ENCODE data around the gene BMP7.
"Not testable (repeated sequence)": the region's sequence is repeated elsewhere in the genome, so short reads cannot be mapped to it uniquely, and the experiment has no call there.

The BMP7 gene

GRCh38 chr20:57248132-57248797, 18.2 kb downstream of the BMP7 start:
- no peak for DNase-seq

DNA sequence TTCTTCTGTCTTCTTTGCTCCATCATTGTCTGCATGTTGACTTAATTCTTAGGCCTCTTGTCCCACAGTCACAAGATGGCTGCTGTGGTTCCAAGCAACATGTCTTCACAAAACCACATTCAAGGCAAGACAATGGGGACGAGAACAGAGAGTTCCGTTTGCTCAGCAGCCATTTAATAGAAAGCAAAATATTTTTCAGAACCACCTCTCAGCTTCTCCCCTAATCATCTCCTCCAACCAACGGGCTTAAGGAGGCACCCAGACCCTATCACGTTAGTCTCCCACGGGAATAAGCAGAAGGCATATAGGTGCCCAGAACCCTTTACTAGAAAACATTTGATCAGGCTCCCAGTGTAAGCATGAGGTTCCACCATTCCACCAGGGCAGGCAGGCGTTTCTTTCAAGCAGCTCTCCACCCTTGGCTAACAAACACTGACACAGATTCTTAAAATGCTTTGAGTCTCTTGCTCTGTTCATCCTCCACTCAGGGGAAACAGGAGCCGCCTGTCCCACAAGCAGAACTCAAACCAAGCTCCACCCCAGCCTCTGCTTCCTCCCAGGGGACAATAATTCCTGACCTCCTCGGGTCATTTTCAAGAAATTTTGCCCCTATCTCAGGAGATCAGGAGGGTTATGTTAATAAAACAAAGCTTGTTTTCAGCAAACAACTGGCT, 19.0 kb downstream of the BMP7 start:
- DNase-seq: no peak

- DNase-seq: no peak
Observed at GRCh38 chr20:57245997-57246396, 20.4 kb downstream of the BMP7 start.

DNA sequence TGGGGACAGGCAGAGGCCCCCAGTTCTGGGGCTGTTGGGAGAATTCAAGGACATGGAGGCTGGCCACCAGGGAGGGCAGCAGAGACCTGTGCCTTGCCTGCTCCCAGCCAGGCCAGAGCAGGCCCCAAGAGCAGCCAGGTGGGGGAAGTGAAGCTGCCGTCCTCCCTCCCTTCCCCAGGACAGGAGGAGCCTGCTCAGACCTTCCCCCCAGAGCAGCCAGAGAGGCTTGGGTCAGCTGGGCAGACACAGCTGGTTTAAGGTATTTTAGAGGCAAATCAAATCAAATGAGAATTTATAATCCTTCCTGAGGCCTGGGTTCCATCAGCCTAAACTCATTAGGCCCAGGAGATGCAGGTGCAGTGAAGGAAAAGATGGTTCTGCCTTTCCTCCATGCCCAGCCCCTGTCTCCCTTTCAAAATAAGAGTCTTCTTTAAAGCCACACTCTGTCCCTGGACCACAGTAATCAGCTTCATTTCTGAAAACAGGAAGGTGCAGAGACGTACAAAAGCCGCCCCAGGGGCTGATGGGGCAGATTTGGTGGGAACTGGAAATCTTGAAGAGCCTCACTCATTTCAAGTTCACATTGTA, 21.7 kb downstream of the BMP7 start:
- DNase-seq: no peak

DNA sequence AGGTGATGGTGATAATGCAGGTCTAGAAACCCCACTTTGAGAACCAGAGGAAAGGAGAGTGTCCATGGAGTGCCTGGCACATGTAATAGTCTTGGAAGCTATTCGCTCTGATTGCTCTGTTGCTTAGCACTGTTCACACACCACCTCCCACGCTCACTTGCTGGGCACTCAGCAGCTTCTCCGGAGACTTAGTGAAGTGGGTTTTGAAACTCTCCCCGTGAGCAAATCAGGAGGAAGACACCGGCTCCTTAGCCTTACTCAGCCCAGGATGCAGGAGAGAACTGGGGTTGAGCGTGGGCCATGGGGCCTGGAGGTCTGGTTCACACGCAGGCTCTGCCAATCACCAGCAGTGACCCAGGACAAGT, 22.2 kb downstream of the BMP7 start:
- no peak for DNase-seq

DNA sequence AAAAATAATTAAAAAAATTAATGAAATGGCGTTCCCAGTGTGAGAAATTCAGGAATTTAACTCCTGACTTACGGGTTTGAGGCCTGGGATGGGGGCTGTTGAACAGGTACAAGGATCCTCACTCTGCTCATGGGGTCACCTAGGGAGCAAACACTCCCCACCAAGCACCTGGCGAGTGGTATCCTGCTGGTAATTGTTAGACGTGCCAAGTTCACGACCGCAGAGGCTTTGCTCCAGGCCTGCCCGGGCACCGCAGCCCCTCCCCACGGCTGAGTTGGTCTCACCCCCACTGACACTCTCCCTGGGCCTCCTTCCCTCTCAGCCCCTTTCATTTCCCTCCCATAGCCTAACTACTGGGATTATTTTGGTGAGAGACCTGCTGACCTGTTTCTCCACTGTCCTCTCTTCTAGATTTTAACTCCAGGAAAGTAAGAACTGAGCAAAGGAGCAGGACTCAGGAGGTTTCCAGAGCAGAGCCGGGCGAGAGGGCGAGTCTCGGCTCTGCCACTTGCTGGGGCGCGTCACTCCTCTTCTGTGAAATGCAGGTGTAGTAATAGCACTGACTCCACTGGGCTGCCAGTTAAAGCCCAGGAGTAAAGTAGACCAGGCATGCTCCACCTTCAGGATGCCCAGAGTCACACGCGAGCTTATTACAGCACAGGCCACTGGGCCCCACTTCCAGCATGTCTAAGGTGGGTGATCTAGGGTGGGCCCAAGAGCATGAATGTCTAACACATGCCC, 22.8 kb downstream of the BMP7 start:
- no peak for DNase-seq

DNA sequence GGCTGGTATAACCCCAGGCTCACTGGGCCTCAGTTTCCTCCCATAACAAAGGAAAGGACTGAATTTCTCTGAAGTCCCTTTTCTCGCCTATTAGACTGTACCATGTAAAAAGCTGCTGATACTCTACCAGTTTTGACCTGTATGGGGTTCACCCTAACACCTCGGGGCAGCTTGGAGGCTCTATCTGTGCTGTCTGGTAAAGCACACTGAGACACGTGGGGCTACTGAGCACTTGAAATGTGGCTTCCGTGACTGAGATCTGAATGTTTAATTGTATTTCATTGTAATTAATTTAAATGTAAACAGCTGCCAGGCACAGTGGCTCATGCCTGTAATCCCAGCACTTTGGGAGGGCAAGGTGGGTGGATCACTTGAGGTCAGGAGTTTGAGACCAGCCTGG, 24.0 kb downstream of the BMP7 start:
- no peak for DNase-seq

DNA sequence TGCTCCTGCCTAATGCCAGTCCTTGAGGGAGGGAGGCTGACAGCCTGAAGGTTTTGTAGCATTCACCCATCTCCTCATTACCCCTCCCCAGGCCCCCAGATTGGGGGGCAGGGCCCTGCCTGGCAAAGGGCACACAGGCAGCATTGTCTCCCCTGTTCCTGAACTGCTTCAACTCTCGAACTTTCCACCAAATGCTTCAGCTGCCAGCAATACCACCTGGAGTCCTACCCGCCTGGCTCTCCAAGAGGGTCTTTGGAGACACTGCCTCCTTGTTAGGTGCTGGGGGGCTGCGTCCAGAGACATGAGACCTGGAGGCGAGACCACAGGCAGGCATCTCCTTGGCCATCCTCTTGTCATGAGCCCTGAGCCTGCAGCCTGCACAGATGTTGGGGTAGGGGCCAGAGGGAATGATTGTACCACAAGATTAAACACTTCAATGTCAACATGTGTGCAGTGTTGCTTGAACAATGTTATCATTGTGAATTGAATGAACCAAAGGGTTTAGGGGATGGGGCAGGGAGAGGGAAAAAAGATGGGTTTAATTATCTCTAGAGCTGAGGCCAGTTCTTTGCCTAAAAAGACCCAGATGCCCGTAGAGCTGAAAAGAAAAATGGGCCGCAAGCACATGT, 25.0 kb downstream of the BMP7 start:
- no peak for DNase-seq

GRCh38 chr20:57240581-57241362, 25.7 kb downstream of the BMP7 start:
- DNase-seq: no peak

DNA sequence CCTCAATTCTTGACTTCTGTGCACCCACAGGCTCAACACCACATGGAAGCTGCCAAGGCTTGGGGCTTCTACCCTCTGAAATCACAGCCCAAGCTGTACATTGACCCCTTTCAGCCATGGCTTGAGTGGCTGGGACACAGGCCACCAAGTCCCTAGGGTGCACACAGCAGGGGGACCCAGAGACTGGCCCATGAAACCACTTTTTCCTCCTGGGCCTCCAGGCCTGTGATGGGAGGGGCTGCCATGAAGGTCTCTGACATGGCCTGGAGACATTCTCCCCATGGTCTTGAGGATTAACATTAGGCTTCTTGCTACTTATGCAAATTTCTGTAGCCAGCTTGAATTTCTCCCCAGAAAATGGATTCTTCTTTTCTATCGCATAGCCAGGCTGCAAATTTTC, 26.7 kb downstream of the BMP7 start:
- DNase-seq: not testable (repeated sequence)

GRCh38 chr20:57239324-57239723, 27.1 kb downstream of the BMP7 start:
- not testable (repeated sequence) for DNase-seq

DNA sequence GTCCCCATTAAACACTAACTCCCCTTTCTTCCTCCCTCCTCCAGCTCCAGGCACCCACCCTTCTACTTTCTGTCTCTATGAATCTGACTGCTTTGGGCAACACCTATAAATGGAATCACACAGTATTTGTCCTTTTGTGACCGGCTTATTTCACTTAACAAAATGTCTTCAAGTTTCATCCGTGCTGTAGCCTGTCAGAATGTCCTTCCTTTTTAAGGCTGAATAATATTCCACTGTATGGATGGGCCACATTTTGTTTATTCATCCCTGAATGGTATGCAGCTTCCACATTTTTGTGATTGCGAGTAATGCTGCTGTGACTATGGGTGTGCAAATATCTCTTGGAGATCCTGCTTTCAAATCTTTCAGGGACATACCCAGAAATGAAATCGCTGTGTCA, 28.4 kb downstream of the BMP7 start:
- DNase-seq: no peak

DNA sequence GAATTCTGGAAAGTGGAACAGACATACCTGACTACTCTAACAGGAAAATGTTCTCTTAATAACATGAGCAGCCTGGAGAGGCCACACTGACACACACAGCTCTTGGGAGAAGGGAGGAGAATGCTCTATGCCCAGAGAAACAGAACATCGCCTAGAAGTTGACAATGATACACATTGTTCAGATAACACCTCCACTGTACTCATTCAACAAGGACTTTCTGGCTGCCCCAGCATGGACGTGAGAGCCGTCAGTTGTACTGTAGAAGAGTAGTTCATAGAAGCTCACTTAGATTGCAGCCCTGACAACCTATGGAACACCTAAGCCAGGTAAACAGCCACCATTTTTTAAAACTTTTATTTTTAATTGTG, 28.9 kb downstream of the BMP7 start:
- no peak for DNase-seq

GRCh38 chr20:57236813-57237584, 29.4 kb downstream of the BMP7 start:
- DNase-seq: no peak

DNA sequence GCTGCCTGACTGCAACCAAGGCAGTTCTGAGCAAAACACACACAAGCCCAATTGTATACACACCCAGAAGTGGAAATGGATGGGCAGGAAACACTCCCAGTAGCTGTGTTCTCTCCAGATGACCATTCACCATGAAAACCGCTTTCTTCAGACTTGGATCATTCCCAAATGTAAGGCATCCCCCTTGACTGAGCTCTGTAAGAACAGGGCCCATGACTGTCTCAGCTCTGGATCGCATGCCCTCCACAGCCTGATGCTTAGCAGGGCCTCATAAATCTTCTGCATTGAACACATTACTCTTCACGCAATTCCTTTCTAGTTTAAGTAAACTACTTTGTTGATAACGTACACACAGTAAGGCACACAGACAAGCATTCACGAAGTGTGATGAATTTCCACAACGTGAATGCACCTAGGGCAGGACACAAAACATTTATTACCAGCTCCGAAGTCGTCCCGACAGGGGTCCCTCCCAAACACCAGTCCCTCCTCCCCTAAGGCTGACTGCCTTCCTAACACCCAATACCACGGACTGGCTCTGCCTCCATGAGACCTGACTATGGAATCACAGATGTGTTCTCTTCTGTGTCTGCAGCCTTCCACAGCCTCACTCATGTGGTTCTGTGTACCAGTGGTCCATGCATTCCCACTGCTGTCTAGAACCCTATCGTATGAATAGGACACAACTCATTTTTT, 31.7 kb downstream of the BMP7 start:
- DNase-seq: no peak

DNA sequence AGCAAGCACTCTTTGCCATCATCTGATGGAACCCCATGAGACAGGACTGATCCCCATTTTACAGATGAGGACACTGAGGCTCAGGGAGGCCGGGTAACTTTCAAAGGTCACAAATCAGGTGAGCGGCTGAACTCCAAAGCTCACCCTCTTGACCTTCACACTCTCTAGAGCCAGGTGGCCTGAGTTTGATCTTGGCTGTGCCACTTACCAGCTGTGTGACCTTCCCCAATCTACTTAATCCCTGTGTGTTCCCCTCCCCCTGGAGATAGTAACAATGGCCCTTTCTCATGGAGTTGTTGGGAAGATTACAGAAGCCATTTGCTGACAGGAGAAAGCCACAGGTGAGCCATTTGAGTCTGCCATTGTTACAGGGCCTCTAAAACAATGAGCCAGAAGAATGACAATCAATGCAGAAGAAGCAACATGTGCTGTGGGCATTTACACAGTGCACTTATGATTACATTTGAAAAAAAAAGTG, 34.5 kb downstream of the BMP7 start:
- DNase-seq: no peak

DNA sequence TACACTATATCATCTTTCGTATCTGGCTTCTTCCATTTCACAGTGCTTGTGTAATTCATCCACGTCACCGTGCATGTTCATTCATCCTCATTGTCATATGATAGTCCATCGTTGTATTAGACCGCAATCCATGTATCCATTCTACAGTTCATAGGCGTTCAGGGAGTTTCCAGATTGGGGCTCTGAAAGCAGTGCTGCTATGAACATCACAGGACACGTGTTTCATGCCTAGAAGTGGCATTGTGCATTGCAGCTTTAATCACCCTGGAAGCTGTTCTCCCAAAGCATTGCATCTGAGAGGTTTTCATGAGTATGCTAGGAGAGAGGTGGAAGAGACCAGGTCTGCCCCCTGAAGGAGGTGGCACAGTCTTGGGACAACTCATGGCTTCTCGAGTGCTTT, 35.3 kb downstream of the BMP7 start:
- DNase-seq: no peak

GRCh38 chr20:57230247-57230646, 36.2 kb downstream of the BMP7 start:
- DNase-seq: no peak

GRCh38 chr20:57229490-57229889, 37.0 kb downstream of the BMP7 start:
- no peak for DNase-seq

- DNase-seq: no peak
Observed at GRCh38 chr20:57225830-57226229, 40.6 kb downstream of the BMP7 start.

GRCh38 chr20:57225197-57225733, 41.2 kb downstream of the BMP7 start:
- no peak for DNase-seq

Measured in CD4-positive, alpha-beta T cell treated with Interleukin-6 for 4 hours (primary cell).